ENCODE measurements around the gene DLGAP1. TPM values are rescaled to one million over a fixed set of nuclear protein-coding genes. Genes with fewer than 3 reads are reported as not detected.

DLGAP1 gene
- total RNA-seq, 1 donor from 2014 or later = 0.36 TPM

DNA sequence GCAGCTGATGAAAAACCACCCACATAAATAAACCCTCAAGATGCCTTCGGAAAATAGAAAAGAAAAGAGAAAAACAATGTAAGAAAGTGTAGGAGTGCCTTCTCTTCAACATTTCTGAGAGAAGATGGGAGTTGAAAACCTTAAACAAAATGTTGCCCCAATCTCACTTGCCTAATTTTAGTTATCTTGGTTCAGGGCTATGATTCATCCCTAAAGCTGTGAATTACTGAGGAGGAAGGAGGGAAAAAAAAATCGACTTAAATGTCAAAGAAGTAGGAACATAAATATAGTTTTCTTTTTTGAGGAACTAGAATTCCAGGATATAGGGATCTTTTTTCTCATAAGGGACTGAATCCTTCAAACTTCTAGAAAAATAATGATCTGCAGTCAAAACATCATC, 644.8 kb downstream of the DLGAP1 start:
- Mint-ChIP-seq H3K27me3 (ENCODE audit: insufficient read depth) (no peaks in the 10 kb centered on the region), H3K36me3 (ENCODE audit: low read depth) (no peaks in the 10 kb centered on the region), H3K27ac (no peak overlapping the region), H3K4me3 (no peak overlapping the region), H3K4me1 (ENCODE audit: low read depth) (no peaks in the 10 kb centered on the region), H3K9me3 (no peaks in the 10 kb centered on the region)
- intact Hi-C loops (cut with micrococcal nuclease) = no loop called here
- no peak for DNase-seq (ENCODE audit: low spot score)

DNA sequence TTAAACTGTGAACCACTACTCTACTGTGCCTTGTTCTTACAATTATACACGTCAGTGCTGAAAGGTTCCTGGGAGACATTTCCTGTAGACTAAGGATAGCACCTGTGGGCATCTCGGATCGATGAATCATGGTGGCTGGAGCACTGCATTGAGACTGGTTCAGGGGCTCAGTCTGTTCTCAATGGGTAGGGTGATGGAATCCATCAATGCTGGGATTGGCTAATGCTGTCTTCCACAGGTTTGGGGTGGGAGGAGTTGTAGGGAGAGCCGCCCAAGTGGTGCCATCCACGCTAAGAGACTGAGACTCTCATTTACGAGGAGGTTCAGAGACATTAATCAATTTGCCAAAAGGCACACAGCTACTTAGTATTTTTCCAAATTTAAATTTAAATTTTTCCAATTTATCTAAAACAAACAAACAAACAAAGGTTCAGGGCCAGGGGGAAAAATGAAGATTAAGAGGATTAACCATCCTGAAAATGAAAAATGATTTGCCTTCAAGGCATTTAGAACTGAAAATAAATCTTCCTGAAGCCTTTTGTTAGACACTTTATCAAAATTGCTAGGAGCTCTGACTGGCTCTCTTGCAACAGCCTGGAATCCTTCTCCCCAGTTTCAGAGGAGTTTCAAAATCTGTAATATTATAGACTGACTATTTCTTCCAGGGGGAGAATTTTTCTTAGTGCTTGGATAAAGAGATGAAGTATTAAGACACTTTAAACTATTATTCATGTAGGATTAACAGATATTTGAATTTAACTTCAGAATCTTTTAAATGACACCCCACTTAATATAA, 645.9 kb downstream of the DLGAP1 start:
- Mint-ChIP-seq H3K9me3 (no peaks in the 10 kb centered on the region), H3K4me1 (ENCODE audit: low read depth) (no peaks in the 10 kb centered on the region), H3K27me3 (ENCODE audit: insufficient read depth) (no peaks in the 10 kb centered on the region), H3K27ac (no peak overlapping the region), H3K4me3 (no peak overlapping the region), H3K36me3 (ENCODE audit: low read depth) (no peaks in the 10 kb centered on the region)
- DNase-seq (ENCODE audit: low spot score) = no peak
- intact Hi-C loops (cut with micrococcal nuclease) = no loop called here

DNA sequence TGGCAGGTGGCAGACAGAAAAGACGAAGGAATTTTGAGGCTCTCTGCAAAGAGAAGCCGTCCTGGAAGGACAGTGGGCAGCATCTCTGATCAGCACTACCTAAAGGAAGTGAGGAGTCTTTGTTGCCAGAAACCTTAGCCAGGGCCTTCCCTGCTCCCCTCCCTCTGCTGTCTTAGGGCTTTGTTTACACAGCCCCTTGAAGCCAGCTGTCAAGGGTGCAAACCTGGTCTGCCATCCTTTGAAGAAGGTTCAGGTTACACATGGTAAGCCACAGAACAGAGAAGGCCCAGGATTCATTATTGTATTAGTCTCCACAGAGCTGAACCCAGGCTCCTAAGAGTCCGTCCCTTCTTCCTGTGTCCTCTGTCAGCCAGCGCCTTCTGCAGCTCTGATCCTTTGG, 648.5 kb downstream of the DLGAP1 start:
- no peak for DNase-seq (ENCODE audit: low spot score)
- Mint-ChIP-seq H3K4me1 (ENCODE audit: low read depth) (no peaks in the 10 kb centered on the region), H3K27ac (no peak overlapping the region), H3K27me3 (ENCODE audit: insufficient read depth) (no peaks in the 10 kb centered on the region), H3K9me3 (no peaks in the 10 kb centered on the region), H3K4me3 (no peak overlapping the region), H3K36me3 (ENCODE audit: low read depth) (no peaks in the 10 kb centered on the region)
- intact Hi-C loops (cut with micrococcal nuclease) = no loop called here

DNA sequence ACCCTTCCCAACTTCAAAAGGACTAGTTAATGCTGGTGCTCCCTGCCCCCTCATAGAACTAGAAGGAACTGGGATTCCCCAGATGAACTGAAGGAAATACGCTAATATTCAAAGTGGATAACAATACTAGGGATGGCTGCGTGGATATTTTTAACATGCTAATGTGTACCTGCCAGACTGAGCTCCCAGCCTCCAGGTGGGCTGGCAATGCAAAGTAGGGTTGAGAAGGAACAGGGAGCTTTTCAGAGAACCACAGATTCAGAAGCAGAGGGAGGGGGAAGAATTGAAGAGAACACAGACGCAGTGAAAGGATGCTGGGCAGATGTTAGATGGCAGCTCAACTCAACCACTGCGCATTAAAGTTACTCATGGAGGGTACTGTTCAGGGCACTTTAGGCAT, 650.8 kb downstream of the DLGAP1 start:
- H3K4me3 Mint-ChIP-seq = no peak overlapping the region
- peaks cover 3% of the 10 kb centered on the region for H3K27me3 Mint-ChIP-seq (ENCODE audit: insufficient read depth)
- H3K9me3 Mint-ChIP-seq = no peaks in the 10 kb centered on the region
- DNase-seq (ENCODE audit: low spot score) = no peak
- H3K27ac Mint-ChIP-seq = no peak overlapping the region
- H3K36me3 Mint-ChIP-seq (ENCODE audit: low read depth) = no peaks in the 10 kb centered on the region
- intact Hi-C loops (cut with micrococcal nuclease) = no loop called here
- H3K4me1 Mint-ChIP-seq (ENCODE audit: low read depth) = no peaks in the 10 kb centered on the region

DNA sequence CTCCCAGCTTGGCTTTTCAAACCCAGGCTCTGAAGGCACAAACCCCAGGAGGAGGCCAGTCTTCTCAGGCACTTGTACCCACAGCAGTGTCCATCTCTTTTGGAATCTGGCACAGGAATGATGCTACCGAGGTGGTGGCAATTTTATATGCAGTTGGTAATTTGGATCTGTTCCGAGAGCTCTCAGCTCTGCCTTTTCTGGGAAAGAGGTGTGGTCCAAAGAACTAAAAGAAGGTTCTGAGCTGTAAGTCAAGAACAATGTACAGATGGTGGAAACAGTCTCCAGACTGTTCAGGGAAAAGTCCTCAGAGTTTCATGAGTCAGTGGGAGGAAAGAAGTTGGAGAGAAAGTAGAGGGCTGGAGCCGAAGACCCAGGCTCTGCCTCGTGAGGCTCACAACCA, 651.8 kb downstream of the DLGAP1 start:
- H3K9me3 Mint-ChIP-seq = no peaks in the 10 kb centered on the region
- no peaks in the 10 kb centered on the region for H3K36me3 Mint-ChIP-seq (ENCODE audit: low read depth)
- no peak overlapping the region for H3K4me3 Mint-ChIP-seq
- no peaks in the 10 kb centered on the region for H3K4me1 Mint-ChIP-seq (ENCODE audit: low read depth)
- DNase-seq (ENCODE audit: low spot score) = no peak
- intact Hi-C loops (cut with micrococcal nuclease) = no loop called here
- H3K27me3 Mint-ChIP-seq (ENCODE audit: insufficient read depth) = peaks cover 3% of the 10 kb centered on the region
- H3K27ac Mint-ChIP-seq = no peak overlapping the region

DNA sequence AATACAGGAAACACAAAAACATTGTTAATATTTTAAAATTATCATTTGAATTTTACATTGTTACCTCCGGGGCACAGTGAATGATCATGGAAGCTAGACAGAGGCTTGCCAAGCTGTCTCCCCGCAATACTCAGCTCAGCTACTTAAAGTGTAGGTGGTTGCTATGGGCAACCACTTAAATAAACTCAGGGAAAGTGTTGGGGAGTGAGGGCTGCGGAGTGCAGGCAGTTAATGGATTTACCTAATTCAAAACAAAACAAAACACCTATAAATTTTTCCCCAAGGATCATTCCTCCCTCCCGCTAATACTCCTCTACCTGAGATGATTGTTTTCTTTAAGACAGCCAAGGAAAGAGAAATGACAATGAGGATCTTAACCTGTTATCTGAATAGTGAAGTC, 655.6 kb downstream of the DLGAP1 start:
- no peak for DNase-seq (ENCODE audit: low spot score)
- no peak overlapping the region for H3K4me3 Mint-ChIP-seq
- intact Hi-C loops (cut with micrococcal nuclease) = no loop called here
- no peaks in the 10 kb centered on the region for H3K9me3 Mint-ChIP-seq
- no peaks in the 10 kb centered on the region for H3K36me3 Mint-ChIP-seq (ENCODE audit: low read depth)
- no peaks in the 10 kb centered on the region for H3K4me1 Mint-ChIP-seq (ENCODE audit: low read depth)
- H3K27me3 Mint-ChIP-seq (ENCODE audit: insufficient read depth) = peaks cover 5% of the 10 kb centered on the region
- H3K27ac Mint-ChIP-seq = no peak overlapping the region

DNA sequence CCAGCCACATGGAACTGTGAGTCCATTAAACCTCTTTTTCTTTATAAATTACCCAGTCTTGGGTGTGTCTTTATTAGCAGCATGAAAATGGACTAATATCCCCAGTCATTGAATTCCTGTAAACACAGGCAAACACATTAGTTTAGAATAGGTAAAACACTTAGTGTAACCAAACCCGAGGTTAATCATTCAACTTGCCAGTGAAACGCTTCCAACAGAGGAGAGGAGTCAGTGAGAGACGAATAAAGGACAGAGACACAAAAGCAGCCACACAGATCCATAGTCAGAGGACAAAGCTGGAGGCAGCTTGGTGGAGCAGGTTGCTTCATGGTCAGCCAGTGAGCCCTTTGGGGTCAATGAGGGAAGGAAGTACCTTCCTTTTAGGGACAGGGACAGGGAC, 657.1 kb downstream of the DLGAP1 start:
- no peak overlapping the region for H3K4me3 Mint-ChIP-seq
- no peak overlapping the region for H3K27ac Mint-ChIP-seq
- peaks cover 5% of the 10 kb centered on the region for H3K27me3 Mint-ChIP-seq (ENCODE audit: insufficient read depth)
- intact Hi-C loops (cut with micrococcal nuclease) = no loop called here
- no peaks in the 10 kb centered on the region for H3K9me3 Mint-ChIP-seq
- no peak for DNase-seq (ENCODE audit: low spot score)
- H3K4me1 Mint-ChIP-seq (ENCODE audit: low read depth) = no peaks in the 10 kb centered on the region
- H3K36me3 Mint-ChIP-seq (ENCODE audit: low read depth) = no peaks in the 10 kb centered on the region

DNA sequence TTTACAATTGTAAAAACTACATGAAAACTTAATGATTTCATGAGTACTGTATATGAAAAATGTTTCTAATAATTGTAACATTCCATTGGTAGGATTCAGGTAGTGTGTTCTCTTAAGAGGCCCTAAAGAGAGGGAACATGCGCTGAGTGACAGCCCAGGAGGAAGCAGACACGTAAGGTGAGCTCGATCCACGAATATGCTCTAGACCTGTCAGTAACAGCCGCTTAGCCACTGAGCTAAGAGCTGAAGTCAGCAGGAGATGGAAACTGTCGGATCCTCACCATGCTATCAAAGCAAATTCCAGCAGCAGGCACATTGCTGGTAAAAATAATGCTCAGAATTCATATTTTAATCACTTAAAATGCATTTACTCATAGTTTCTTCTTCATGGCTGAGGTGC, 658.7 kb downstream of the DLGAP1 start:
- Mint-ChIP-seq H3K4me3 (no peak overlapping the region), H3K4me1 (ENCODE audit: low read depth) (no peaks in the 10 kb centered on the region), H3K36me3 (ENCODE audit: low read depth) (no peaks in the 10 kb centered on the region), H3K27me3 (ENCODE audit: insufficient read depth) (peaks cover 5% of the 10 kb centered on the region), H3K9me3 (no peaks in the 10 kb centered on the region), H3K27ac (no peak overlapping the region)
- intact Hi-C loops (cut with micrococcal nuclease) = no loop called here
- DNase-seq (ENCODE audit: low spot score) = no peak

DNA sequence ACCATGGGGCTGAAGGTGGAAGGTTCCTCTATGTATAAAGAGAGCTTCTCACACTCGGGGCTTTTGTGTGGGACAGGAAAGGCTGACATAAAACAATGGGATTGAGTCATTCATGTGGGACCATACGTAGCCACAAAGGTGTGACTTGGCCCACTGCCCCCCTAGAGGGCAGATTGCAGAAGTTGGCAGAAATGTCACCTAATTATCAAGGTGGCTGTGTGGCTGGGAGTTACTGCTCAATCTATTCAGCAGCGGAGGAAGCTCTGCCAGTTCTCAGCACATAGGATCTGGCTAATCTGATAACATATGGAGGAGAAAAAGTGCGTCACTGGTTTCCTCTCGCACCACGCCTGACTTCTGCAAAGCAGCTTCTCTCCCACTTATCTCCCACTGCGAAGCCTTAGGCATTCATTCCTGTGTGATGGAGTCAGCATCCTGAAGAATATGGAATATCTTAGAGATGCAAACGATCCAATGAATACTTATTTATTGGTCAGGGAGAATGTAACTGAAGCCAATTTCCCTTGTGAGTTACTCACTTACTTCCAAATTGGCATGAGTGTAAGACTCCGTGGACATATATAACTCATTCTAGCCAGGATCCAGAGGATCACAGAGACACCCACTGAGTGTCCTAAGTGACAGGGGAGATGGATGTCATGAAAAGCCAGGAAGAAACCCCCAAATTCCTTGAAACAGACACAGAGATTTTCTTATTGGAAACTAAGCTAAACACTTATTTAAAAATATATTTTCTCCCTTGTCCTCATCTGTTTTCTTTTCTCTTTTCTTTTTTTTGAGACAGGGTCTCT, 660.4 kb downstream of the DLGAP1 start:
- no peaks in the 10 kb centered on the region for H3K9me3 Mint-ChIP-seq
- H3K4me1 Mint-ChIP-seq (ENCODE audit: low read depth) = no peaks in the 10 kb centered on the region
- intact Hi-C loops (cut with micrococcal nuclease) = no loop called here
- peaks cover 1% of the 10 kb centered on the region for H3K27me3 Mint-ChIP-seq (ENCODE audit: insufficient read depth)
- no peak overlapping the region for H3K4me3 Mint-ChIP-seq
- DNase-seq (ENCODE audit: low spot score) = no peak
- no peaks in the 10 kb centered on the region for H3K36me3 Mint-ChIP-seq (ENCODE audit: low read depth)
- H3K27ac Mint-ChIP-seq = no peak overlapping the region

DNA sequence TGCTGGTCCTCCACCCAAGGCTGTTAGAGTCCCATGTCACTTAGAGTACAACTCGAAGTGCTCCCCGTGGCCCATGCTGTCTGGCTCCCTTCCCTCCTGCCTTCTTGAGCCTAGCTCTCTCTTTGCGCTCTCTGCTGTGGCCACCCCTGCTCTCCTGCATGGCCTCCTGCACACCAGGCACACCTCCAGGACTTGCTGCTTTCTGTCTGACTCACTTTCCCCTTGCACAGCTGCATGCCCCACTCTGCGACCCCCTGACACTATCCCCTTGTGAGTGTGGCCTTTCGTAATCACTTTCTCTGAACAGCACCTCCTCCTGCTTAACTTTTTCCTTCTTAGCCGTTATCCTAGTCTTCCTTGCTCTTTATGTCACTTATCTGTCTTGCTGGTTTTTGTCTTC, 661.6 kb downstream of the DLGAP1 start:
- H3K4me1 Mint-ChIP-seq (ENCODE audit: low read depth) = no peaks in the 10 kb centered on the region
- no peaks in the 10 kb centered on the region for H3K9me3 Mint-ChIP-seq
- no peaks in the 10 kb centered on the region for H3K36me3 Mint-ChIP-seq (ENCODE audit: low read depth)
- peaks cover 9% of the 10 kb centered on the region for H3K27me3 Mint-ChIP-seq (ENCODE audit: insufficient read depth)
- no peak overlapping the region for H3K4me3 Mint-ChIP-seq
- no peak for DNase-seq (ENCODE audit: low spot score)
- intact Hi-C loops (cut with micrococcal nuclease) = no loop called here
- H3K27ac Mint-ChIP-seq = no peak overlapping the region

DNA sequence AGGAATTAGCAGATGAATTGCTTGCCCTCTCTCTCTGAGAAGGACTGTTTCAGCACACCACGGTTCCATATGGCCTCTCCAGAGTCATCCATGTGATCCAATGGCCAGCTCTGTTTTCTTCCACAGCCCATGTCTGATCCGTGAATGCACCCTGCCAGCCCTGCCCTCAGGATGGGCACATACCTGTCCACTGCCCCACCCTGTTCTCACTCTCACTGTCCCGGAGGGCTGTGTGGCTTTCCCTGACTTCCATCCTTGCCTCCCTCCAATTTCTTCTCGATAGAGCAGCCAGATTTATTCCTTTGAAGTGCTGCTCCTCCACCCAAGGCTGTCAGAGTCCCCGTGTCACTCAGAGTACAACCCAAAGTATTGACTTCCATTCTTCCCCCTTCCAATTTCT, 662.0 kb downstream of the DLGAP1 start:
- Mint-ChIP-seq H3K27ac (no peak overlapping the region), H3K9me3 (no peaks in the 10 kb centered on the region), H3K4me1 (ENCODE audit: low read depth) (no peaks in the 10 kb centered on the region), H3K36me3 (ENCODE audit: low read depth) (no peaks in the 10 kb centered on the region), H3K27me3 (ENCODE audit: insufficient read depth) (peaks cover 9% of the 10 kb centered on the region), H3K4me3 (no peak overlapping the region)
- DNase-seq (ENCODE audit: low spot score) = no peak
- intact Hi-C loops (cut with micrococcal nuclease) = no loop called here

DNA sequence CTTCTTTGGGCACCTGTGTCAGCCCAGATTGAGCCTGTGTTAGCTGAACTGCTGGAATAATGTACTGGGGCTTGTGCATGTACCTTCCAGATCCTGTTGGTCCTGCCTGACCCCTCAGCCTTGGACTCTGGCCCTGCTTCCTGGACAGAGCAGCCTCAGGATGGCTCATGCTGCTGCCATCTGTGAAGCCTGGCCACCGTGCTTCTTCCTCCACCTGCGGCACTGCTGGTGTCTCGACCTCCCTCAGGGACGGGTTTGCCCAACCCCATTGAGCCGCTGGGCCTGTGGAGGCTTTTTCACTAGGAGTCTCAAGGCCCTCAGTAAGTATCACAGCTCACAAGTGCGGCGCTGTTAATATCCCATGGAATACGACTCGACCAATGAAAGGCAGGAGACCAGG, 662.4 kb downstream of the DLGAP1 start:
- Mint-ChIP-seq H3K36me3 (ENCODE audit: low read depth) (no peaks in the 10 kb centered on the region), H3K27ac (no peak overlapping the region)

DNA sequence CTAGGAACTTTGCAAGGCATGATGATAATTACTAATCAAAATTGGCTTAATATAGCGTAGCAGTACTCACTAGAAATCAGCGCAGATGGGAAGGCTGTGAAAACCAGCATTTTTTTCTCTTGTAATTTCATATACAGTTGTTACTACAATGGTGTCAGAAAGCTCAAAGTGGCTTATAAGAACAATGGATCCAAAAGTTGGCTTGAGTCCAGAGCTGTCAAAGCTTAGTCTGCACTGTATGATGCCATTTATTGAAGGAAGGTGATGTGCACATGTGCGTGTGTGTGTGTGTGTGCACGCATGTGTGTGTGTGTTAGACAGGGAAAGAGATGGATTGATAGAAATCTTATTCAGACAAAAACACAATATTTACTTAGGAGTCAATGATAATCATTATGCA, 663.9 kb downstream of the DLGAP1 start:
- intact Hi-C loops (cut with micrococcal nuclease) = no loop called here
- no peaks in the 10 kb centered on the region for H3K4me1 Mint-ChIP-seq (ENCODE audit: low read depth)
- H3K36me3 Mint-ChIP-seq (ENCODE audit: low read depth) = no peaks in the 10 kb centered on the region
- no peak overlapping the region for H3K27ac Mint-ChIP-seq
- no peak for DNase-seq (ENCODE audit: low spot score)
- H3K9me3 Mint-ChIP-seq = no peaks in the 10 kb centered on the region
- peaks cover 12% of the 10 kb centered on the region for H3K27me3 Mint-ChIP-seq (ENCODE audit: insufficient read depth)
- H3K4me3 Mint-ChIP-seq = no peak overlapping the region

More for the DNA sequence above, 662.4 kb downstream of the DLGAP1 start:
- no peak for DNase-seq (ENCODE audit: low spot score)
- intact Hi-C loops (cut with micrococcal nuclease) = no loop called here
- Mint-ChIP-seq H3K4me1 (ENCODE audit: low read depth) (no peaks in the 10 kb centered on the region), H3K9me3 (no peaks in the 10 kb centered on the region), H3K27me3 (ENCODE audit: insufficient read depth) (peaks cover 9% of the 10 kb centered on the region), H3K4me3 (no peak overlapping the region)

All from activated T-helper 1 cell treated with anti-CD3 and anti-CD28 coated beads, Interleukin-12 subunit alpha, Interleukin-12 subunit beta, Interleukin-2, Interleukin-4 antibody, amounts not matched to agents 30 ng/mL and 10 ng/mL and 1 ng/mL, durations not matched to agents 14 hours and 24 hours and 36 hours (primary cell).